GM23248 (cell line): Measurements from ENCODE around the gene MOV10.

ENCODE experiments used
- EZH2 ChIP-seq: fragments of 200-600 bp; sonication (generic); IDR thresholded peaks from 2 replicates; pipeline ENCODE4 v1.6.1; 2018; ENCODE audit warnings: antibody characterized with exemption, mild to moderate bottlenecking; ENCODE audit not compliant: insufficient read depth, poor library complexity, severe bottlenecking
- EZH2phosphoT487 ChIP-seq: fragments of 200-600 bp; sonication (generic); IDR thresholded peaks from 2 replicates; pipeline ENCODE4 v1.6.1; 2018; ENCODE audit warnings: antibody characterized with exemption, moderate library complexity, mild to moderate bottlenecking, low read depth; ENCODE audit not compliant: insufficient read depth

DNA sequence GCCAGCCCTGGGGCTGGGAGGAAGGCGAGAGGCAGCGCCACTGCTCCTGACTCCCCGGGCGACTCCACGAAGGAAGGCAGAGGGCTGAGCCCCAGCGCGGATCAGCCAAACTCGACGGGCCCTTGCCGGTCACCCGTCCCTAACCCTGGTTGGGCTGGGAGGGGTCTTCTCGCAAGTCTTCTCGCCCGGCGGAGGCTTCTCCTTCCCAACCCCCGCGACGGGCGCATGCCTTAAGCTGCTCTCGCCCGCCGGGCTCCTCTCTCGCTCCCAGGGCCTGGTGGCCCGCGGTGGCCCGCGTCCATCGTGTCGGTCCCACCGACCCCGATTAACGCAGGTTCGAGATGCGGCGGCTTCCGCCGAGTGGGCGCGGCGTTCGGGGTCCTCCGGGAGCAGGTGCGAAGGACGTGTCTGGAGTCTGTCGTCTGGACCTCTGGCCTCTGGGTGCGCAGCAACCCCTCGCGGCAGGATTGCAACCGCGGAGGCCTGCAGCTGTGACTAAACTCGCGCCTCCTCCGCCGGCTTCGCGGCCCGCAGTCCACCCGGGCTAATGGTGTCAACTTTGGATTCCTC lies 69.6 kb downstream of the MOV10 start:
- TF ChIP-seq EZH2phosphoT487: no peak
- no peak for TF ChIP-seq EZH2
